Kasumi-1 (cell line): ENCODE data around the gene PARD3.
"Not testable (repeated sequence)": the region's sequence is repeated elsewhere in the genome, so short reads cannot be mapped to it uniquely, and the experiment has no call there.

Experiments used
- DNase-seq, 2 experiments: peaks; one replicate each; lab custom pipeline; 2025; lab: John Stamatoyannopoulos, UW

PARD3 gene

GRCh38 chr10:34766811-34767494, 48.1 kb downstream of the PARD3 start:
- no peak for DNase-seq

DNA sequence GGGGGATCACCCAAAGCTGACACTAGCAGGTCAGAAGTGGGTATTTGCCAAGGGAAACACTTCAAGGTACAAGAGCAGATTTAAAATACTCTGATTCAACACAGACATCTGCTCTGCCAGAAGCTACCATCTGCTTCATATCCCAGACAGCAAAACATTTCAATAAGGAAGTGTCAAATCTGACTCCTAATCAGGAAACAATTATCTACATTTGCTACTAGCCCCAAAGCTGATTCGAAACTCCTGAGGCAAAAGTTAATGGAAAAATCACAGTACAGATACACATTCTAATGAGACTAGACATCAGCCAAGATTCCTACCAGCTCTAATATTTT, 48.9 kb downstream of the PARD3 start:
- peak in 1 of 2 experiments; percentile 19 for DNase-seq

GRCh38 chr10:34764472-34764946, 50.6 kb downstream of the PARD3 start:
- no peak for DNase-seq

DNA sequence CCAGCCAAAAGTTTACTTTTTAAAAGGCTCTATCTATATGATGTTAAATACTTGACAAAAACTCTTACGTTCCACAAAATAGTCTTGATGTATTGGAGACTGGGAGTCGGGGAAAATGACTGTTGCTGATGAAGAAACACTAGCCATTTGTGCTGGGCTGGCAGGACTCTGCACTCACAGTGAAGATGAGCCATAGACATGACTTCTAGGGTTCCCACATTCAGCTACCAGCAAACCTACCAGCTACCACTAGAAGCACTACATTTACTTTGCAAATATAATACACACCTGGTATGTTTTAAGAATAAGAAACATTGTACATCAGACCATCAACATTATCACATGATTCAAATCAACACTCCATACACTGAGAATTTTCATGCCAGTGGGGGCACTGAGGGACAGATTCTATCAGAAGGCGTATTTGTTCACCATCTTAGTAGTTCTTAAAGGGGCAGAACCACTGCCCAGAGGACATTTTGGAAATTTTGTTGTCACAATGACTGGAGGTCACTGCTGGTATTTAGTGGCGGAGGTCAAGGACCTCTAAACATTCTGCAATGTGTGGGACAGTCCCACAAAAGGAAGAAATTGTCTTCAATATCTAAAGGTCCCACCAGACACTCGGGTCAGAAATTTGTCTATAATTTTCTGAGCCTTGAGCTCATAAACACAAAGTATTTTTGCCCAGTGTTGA, 52.3 kb downstream of the PARD3 start:
- peak in 1 of 2 experiments; percentile 14 for DNase-seq

DNA sequence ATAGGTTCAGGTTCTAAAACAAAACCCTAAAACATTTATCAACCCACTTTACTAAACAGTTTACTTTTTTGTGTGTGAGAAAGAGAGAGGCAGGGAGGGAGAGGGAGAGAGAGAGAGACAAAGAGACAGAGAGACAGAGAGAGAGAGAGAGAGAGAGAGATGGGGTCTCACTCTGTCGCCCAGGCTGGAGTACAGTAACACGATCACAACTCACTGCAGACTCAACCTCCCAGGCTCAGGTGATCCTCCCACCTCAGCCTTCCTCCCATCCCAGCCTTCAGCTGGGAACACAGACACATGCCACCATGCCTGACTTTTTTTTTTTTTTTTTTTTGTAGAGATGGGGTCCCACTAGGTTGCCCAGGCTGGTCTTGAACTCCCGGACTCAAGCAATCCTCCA, 52.9 kb downstream of the PARD3 start:
- no peak for DNase-seq

DNA sequence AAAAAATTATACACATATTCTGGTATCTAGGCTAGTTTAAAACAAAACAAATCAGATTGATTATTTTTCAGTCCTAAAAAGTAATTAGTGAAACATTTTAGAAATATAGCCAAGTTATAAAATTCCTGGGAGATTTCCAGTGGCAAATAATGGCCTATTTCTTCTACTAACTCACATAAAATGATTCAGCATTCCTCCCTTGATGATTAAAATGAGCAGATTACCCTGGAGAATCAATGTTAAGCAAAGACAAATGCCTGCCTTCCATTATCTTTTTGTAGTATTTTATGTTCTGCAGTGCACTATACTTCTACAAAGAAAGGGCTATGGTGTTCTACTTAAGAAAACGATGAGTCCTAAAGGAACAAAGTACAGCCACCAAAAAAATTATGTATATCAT, 53.6 kb downstream of the PARD3 start:
- no peak for DNase-seq

- DNase-seq = no peak
Measured at GRCh38 chr10:34760606-34761005, 54.5 kb downstream of the PARD3 start.

- DNase-seq = no peak
Measured at GRCh38 chr10:34759837-34760215, 55.3 kb downstream of the PARD3 start.

- peak in 1 of 2 experiments; percentile 17 for DNase-seq
Measured at GRCh38 chr10:34759161-34759836, 55.8 kb downstream of the PARD3 start.

DNA sequence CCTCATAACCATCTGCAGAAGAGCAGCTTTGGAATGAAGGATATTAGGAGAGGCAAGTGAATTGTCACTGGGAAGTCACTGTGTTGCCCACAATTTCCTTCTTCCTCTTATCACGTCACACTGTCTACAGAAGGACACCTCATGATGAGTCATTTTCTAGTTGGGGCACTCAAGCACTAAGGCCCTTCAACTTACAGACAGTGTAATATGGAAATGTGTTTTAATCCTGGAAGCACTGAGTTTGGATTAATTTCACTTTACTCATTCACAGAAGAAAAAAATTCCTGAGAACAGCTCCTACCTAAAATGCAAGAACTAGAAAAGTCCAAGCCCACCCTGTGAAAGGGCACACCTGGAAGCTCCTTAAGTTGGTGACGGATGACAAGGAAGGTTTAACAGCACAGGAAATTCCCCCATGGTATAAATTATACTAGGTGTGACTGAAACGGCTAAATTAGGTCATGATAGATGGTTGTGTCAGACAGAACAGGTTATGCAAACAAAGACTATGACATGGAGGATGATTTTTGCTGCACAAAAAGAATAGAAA, 56.6 kb downstream of the PARD3 start:
- peak; percentile 96 to 98 for DNase-seq

DNA sequence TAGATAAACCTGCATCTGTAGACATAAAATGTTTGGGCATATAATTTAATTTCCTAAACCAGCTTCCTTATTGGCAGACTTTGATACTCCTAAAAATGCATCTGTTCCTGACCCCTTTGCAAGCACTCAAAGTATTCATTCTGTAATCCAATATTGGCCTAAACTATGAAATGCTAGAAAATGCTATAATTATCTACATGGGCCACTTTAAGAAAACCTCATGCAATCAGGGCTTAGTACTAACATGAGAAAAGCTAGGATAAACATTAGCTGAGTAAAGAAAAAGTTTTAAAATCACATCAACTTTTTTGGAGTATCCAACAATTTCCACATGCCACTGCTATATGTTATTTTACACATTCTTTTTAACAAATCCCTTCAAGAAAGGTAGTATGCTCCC, 57.2 kb downstream of the PARD3 start:
- DNase-seq = no peak

DNA sequence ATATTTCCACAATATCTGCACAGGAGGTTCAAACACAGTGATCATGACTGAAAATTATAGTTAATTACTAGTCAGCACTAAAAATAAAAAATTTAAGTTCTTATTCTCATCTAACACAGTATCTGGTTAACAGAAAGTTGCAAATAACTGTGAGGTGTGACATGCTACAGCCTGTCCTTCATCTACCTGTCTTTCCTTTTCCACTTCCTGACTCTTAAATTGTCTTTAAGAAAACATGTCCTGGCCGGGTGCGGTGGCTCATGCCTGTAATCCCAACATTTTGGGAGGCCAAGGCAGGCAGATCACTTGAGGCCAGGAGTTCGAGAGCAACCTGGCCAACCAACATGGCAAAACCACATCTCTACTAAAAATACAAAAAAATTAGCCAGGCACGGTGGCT, 57.9 kb downstream of the PARD3 start:
- DNase-seq = not testable (repeated sequence)

- DNase-seq = no peak
Measured at GRCh38 chr10:34756584-34756983, 58.5 kb downstream of the PARD3 start.

- no peak for DNase-seq
Measured at GRCh38 chr10:34753014-34753757, 61.9 kb downstream of the PARD3 start.

- DNase-seq = no peak
Measured at GRCh38 chr10:34751272-34751671, 63.8 kb downstream of the PARD3 start.

DNA sequence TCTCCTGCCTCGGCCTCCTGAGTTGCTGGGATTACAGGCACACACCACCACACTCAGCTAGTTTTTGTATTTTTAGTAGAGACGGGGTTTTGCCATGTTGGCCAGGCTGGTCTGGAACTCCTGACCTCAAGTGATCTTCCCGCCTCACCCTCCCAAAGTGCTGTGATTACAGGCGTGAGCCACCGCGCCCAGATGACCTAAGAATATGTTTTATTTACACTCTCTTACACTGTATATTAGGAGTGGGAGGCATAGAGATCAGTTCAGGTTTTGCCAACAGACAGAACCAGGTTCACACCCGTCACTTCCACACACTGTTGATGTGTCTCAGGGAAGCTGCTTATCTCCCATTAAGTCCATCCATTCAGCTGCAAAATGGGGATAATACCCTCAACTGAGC, 64.3 kb downstream of the PARD3 start:
- not testable (repeated sequence) for DNase-seq

- no peak for DNase-seq
Measured at GRCh38 chr10:34748767-34749166, 66.3 kb downstream of the PARD3 start.

DNA sequence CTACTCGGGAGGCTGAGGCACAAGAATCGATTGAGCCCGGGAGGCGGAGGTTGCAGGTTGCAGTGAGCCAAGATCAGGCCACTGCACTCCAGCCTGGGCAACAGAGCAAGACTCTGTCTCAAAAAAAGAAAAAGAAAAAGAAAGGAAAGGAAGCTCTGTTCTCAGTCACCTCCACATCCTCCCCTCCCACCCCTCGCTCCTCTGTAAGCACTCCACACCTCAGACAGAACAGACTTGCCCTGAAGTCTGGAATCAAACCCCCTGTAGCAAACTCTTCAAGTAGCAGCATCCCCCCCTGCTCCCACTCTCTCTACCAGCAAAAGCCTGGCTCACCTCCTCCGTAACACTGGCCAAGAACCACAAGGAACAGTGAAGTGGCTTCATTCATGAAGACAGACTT, 66.7 kb downstream of the PARD3 start:
- DNase-seq = no peak

- no peak for DNase-seq
Measured at GRCh38 chr10:34746094-34746493, 69.0 kb downstream of the PARD3 start.

- no peak for DNase-seq
Measured at GRCh38 chr10:34745244-34745643, 69.9 kb downstream of the PARD3 start.

DNA sequence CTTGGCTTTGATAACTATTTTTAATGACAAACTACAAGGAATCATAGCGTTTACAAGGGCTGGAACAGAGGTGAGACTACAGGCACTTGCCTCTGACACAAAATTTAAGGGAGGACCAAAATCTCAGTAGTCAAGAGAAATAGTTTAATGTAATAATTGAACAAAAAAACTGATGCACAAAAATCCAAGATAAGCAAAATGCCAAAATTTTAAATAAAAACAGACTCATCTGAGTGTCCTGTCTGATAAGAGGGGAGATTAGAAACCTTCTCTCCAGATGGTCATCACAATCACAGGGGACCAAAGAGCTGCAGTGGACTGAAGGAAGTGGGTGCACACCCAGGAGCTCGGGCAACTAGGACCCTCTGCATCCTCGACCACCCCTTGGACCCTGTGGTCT, 70.5 kb downstream of the PARD3 start:
- no peak for DNase-seq

GRCh38 chr10:34743814-34744213, 71.3 kb downstream of the PARD3 start:
- no peak for DNase-seq
